GM19395 (cell line): ENCODE data around the gene CFAP43.
A peak's percentile ranks its signal among the peaks of the same experiment; 100 is the strongest.
"Not testable (repeated sequence)": the region's sequence is repeated elsewhere in the genome, so short reads cannot be mapped to it uniquely, and the experiment has no call there.

Experiments used
- ATAC-seq: cut with Tn5 transposase; IDR thresholded peaks from one replicate; pipeline ENCODE4 v1.9.1; 2021; ENCODE audit warnings: mild to moderate bottlenecking, moderate library complexity; ENCODE audit not compliant: unreplicated experiment

The CFAP43 gene

DNA sequence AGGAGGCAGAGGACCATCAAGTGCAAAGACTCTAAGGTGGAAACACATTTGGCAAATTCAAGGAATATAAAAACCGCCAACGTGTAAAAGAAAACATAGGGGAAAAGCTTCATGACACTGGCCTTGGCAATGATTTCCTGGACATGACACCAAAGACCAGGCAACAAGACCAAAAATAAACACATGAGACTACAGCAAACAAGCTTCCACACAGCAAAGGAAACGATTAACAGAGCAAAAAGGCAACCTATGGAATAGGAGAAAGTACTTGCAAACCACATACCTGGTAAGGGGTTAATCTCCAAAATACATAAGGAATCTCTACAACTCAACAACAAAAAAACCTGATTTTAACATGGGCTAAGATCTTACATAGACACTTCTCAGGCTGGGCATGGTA is 26.0 kb upstream of the CFAP43 start:
- no peak for ATAC-seq

DNA sequence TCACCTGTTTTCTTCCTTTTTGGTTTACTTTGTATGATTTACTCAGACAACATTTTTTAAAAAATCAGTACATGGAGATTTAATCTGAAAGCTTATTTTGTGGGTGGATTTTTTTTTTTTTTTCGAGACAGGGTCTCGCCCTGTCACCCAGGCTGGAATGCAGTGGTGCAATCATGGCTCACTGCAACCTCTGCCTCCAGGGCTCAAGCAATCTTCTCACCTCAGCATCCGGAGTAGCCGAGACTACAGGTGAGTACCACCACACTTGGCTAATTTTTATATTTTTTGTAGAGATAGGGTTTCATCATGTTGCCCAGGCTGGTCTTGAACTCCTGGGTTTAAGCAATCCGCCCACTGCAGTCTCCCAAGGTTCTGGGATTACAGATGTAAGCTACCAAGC is 25.1 kb upstream of the CFAP43 start:
- ATAC-seq = no peak

DNA sequence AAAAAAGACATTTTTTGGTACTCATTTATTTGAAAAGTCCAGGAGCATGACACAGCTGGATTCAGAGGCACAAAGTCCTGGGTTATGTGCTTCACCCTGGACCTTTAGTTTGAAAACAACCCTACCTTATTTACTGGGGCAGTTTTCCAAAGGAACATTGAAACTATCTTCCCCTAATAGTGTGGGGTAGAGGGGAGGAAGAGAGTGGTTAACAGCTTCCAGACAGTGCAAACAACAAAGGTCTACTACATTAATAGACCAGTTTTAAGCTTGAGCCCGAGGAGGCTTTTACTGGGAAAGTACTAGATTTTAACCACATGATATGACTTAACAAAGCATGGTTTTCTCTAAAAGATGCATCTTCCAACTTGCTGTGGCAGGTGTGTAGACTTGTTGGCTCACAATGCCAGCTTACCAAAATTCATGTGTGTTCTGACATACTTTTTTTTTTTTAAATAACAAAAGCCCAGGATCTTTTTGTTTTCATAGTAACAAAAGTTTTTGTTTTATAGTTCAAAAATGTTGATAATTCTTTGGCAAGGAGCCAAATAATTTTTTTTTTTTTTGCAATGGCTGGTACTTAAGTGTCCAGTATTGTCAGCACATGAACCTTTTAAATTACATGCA is 24.3 kb upstream of the CFAP43 start:
- ATAC-seq = no peak

DNA sequence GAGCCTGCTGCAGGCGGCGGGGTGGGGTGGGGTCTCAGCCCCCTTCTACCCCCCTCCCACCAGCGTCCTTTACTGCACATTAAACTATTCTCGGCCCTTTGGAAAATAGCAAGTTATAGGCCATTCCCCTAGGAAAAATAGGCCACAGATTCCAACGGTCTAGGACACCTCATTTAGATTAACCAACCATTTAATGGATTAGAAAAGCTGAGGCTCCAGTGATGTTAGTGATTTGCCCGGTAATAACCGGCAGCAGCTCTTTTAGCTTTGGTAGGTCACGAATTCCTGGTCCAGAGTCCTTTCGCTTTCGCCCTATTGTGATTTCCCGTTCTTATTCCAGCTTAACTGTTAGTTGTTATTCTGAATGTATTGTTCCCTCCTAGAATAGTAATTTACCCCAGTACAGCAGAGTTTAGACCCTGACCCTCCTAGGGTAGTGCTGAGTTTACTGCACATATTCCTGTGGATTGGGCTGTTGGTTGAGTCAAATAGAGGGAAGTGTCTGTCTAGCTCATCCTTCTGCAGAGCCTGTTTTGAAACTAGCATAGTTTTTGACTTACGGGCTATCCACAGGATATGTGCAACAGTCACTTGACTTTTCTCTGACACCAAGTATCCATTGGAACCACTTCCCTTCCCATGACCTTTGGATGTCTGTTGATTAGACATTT is 23.3 kb upstream of the CFAP43 start:
- peak; percentile 50 for ATAC-seq

DNA sequence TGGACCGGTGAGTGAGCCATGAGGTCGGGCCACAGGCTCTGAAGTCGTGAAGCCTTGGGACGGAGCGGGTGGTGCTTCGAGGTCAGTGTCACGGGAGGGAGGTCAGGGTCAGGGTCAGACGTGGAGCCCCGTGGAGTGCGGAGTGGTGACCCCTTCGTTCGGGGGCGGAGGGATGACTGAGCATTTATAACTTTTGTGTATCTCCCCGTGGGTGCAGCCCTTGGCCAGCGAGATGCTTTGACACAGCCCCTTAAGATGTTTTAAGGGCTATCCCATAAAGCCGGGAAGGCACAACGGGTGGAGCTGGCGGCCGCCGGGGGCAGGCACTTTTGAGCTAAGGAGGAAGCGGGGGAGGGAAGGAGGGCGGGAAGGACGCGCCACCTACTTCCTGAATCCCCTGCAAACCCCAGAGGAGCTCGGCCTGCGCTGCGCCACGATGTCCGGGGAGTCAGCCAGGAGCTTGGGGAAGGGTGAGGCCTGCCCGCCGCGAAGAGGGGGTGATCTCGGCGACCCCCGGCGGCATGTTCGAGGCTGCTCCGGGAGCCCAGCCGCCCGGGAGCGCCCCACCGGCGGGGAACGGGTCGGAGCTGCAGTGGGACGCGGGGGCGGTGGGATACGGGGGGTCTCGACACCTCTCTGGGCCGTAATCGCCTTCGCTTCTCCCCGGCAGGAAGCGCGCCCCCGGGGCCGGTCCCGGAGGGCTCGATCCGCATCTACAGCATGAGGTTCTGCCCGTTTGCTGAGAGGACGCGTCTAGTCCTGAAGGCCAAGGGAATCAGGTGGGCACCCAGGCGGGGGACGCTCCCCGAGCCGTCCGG is 22.5 kb upstream of the CFAP43 start, which contains the start of gene GSTO1:
TSS of gene GSTO1 (plus strand) at position 400 of the 818 bp plus-strand sequence. CDS start at position 437, 37 bp downstream.
- peak; percentile 77 for ATAC-seq

DNA sequence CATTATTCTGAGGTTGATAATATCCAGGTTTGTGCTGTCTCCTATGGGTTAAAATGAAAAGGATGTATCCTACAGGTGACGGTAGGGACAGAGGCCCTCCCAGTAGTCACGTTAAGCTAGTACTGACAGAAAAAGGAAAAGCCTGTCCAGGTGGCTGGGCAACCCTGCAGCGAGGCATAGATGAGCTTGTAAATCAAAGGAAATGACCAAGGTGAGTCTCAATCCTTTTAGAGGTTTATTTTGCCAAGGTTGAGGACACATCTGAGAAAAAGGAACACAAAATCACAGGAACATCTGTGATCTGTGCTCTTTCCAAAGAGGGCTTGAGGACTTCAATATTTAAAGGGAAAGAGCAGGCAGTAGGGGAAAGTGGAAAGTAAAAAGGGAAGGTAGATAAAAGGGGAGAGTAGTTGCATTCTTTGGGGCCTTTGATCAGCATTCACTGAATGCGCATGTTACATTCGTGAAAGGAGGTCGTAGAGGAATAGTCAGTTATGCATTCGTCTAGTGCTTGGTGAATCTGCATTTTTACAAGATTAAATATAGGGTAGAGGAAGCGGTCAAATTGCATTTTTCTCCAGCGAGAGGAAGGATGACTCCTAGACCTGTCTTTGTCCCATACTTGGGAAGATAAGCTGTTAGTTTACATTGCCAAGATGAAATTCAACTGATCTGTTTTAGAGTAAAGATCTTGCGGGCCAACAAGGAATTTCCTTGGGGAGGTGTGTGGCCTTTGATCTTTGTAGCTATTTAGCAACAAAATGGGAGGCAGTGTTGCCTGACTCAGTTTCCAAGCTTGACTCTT is 21.6 kb upstream of the CFAP43 start:
- ATAC-seq = no peak

DNA sequence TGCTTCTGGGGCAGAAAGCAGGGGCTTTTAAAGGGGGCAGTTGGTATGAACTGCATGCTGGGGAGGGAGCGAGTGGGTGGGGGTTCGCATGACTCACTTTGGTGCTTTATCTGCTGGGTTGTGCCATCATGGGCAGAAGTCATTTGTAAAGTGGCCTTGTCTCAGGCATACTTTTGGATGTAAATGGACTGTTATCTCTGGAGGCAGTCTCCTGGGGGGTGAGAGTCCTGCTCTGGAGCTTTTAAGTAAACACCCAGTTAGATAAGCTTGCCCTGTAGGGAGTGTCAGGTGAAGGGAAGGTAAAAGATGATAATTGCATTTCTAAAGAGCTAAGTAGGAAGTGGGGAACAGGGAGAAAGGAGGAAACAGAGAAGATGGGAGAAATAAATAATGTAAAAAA is 20.9 kb upstream of the CFAP43 start:
- no peak for ATAC-seq

DNA sequence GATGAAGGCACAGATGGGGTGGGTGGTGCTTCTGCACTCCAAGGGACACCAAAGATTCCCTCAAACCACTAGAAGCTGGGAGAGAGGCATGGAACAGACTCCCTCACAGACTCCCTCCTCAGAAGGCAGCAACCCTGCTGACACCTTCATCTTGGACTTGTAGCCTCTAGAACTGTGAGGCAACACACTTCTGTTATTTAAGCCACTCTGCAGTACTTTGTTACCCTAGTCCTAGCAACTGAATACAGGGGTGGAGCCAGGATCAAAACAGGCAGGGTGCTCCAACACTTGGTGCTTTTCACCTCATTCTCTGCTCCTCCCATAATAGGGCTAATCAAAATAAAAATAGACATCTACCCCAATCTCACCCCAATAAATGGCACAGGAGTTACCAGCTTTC is 20.2 kb upstream of the CFAP43 start:
- ATAC-seq = no peak

DNA sequence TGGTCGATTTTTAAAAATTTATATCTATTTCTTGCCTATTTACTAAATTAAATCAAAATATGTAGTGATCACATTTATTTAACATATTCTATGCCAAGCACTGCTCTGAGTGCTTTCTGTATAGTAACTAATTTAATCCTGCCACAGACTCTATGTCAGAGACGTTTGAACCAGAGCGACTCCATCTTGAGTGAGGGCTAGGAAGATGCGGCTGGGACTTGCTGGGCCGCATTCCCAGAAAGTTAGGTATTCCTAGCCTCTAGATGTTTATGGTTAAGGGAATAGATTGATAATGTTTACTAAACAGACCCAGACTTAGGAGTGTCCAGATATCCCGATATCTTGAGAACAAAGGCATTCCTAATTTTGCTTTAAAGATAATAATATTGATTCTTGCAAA is 19.3 kb upstream of the CFAP43 start:
- ATAC-seq = no peak

DNA sequence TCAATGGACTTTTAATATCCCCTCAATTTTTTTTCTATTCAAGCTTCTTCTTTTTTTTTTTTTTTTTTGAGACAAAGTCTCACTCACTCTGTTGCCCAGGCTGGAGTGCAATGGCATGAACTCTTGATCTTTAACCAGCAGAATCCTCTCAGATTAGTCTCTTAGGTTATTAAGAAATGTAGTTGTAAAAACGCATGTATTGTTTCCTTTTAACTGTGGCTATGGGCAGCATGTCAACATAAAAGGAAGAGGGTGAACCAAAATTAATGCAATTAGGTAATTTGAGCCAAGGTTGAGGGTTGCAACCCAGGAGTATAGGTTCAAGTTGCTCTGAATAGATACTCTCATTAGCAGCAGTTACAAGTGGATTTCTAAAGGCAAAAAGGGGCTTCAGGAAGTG is 18.2 kb upstream of the CFAP43 start:
- no peak for ATAC-seq

DNA sequence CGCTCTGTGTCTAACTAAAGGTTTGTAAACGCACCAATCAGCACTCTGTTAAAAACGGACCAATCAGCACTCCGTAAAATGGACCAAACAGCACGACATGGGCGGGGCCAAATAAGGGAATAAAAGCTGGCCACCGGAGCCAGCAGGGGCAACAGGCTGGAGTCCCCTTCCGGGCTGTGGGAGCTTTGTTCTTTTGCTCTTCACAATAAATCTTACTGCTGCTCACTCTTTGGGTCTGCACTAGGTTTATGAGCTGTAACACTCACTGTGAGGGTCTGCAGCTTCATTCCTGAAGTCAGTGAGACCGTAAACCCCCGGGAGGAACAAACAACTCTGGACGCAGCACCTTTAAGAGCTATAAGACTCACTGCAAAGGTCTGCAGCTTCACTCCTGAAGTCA is 16.8 kb upstream of the CFAP43 start:
- ATAC-seq = not testable (repeated sequence)

DNA sequence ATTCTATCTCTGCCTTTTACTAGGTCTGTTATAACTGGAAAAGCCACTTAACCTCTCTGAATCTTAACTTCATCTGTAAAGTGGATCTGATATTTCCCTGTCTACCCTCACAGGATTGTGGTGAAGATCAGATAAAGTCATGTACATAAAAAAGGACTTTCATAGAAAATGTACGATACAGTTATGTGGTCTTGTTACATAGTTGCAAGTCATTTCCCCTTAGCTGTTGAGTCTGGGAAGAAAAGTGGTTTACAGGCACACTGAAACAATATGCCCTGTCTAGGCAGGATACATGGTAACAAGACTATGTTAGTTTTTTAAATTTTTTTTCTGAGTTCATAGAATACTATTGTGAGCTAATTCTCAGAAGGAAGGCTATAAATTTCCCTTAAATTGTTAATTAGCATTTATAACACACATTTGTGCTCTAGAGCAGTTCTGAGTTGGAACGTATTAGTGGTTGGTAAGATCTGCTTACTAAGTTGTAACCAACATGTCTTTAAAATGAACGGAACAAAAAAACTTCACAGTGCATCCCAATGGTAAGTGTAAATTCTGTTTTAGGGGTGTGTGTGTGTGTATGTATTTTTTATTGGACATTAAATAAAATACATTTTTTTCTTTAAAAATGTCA is 15.5 kb upstream of the CFAP43 start:
- no peak for ATAC-seq

DNA sequence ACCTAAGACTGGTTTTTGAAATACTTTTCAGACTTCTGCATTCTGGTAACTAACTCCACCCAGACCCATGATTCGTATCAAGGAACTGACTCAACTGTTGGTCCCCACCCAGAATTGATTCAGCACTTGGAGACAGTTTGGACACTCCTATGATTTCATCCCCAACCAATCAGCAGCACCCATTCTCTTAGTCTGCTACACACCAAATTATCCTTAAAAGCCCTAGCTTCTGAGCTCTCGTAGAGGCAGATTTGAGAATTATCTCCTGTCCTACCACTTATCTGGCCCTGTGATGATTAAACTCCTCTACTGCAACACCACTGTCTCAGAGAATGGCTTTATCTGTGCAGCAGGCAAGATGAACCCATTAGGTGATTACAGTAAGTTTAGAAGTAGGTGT is 14.8 kb upstream of the CFAP43 start:
- no peak for ATAC-seq

DNA sequence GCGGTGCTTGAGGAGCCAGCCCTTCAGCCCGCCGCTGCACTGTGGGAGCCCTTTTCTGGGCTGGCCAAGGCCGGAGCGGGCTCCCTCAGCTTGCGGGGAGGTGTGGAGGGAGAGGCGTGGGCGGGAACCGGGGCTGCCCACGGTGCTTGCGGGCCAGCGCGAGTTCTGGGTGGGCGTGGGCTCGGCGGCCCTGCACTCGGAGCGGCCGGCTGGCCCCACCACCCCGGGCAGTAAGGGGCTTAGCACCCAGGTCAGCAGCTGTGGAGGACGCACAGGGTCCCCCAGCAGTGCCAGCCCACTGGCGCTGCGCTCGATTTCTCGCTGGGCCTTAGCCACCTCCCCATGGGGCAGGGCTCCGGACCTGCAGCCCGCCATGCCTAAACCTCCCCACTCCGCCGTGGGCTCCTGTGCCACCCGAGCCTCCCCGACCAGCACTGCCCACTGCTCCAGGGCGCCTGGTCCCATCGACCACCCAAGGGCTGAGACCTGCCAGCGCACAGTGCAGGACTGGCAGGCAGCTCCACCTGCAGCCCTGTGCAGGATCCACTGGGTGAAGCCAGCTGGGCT is 13.0 kb upstream of the CFAP43 start:
- no peak for ATAC-seq

DNA sequence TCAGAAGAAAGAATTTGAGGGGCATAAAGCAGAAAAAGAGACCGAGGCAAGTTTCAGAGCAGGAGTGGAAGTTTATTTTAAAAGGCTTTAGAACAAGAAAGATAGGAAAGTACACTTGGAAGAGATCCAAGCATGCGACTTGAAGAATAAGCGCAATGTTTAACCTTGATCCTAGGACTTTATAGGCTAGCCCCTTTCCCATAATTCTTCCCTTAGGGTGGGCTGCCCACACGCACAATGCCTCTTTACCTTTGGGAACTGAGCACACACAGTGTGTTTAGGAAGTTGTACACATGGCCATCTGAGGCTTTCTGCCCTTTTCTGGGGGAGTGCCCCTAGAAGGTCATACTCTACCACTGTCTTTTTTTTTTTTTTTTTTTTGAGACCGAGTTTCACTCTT is 11.3 kb upstream of the CFAP43 start:
- ATAC-seq = no peak

DNA sequence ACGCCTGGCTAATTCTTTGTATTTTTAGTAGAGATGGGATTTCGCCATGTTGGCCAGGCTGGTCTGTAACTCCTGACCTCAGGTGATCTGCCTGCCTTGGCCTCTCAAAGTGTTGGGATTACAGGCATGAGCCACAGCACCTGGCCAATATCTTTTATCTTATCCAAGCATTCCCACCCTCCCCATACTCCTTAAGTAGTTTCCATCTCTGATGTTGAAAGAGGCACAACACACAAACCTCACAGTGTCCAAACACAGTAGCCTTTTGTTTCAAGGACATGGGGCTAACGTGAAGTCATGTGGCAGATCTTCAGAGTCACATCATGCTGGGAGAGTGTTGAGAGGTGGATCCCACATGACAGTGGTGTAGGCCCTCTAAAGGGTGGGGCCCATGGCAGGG is 10.8 kb upstream of the CFAP43 start:
- not testable (repeated sequence) for ATAC-seq

DNA sequence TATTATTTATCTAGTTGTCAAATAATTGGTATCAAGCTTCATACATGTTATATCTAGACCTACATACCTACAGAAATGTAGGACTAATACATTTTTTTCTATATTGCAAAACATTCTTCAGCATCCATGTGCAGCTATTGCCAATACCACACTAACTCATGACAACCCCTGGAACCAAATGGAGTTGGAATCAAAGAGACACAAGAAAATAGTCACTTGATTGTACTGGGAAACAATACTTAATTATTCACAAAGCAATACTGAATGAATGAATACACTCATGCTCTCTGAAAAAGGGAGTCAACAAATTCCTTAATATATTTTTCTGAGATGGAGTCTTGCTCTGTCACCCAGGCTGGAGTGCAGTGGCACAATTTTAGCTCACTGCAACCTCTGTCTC is 10.4 kb upstream of the CFAP43 start:
- ATAC-seq = no peak

DNA sequence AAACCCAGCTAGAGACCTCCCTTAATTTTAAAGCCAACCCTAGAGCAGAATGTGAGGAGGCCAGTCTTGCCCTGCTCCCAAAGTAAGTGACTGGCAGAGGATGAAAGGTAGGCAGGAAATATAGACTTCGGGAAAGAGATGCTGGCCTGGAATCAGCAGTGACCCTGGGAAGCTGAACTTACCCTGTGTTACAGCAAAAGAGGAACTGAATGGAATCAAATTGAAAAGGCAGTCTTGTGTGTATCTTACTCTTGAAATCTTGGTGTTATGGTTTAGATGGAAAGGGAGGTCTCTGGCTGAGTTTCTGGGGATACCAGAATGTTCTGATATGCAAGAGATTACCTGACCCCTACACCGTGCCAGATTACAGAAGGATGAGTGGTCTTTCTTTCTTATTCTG is 7.9 kb upstream of the CFAP43 start:
- no peak for ATAC-seq

DNA sequence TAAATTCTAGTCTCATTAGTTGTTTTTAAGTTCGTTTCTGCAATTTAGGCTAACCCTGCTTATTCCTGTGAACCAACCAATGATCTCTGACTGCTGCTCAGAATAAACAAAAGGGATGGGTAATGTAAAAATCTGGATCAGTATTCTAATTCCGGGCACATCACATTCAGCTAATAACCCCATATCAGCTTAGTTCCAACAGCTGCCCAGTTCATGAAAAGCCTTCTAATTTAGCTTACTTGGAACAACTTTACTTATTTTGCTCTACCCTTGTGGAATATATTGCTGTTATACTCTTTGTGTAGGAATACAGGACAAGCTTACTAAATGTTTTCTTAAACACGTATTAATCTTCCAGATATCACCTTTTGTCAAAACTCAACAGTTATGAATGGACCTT is 3.6 kb upstream of the CFAP43 start:
- ATAC-seq = no peak

DNA sequence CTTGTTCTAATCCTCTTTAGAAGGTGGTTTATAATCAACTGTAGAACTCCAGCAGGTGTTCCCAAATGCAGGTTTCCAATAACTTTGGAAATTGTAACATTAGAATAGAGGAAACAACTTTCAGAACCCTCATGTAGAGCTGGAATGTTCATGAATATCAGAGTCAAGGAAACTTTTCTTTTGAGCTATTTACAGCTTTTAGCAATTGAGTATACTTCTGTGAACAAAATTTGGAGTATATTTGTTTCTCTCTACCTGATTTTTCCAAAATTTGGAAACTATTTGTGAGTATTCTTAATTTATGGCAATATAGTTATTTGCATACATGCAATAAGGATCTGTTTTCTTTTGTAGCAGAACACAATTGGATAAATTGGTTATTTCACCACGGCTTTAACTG is 2.8 kb upstream of the CFAP43 start:
- no peak for ATAC-seq
